ENCODE results near the gene CEACAM21.
A peak's percentile ranks its signal among the peaks of the same experiment; 100 is the strongest.
"Not testable (repeated sequence)": the region's sequence is repeated elsewhere in the genome, so short reads cannot be mapped to it uniquely, and the experiment has no call there.

The CEACAM21 gene

DNA sequence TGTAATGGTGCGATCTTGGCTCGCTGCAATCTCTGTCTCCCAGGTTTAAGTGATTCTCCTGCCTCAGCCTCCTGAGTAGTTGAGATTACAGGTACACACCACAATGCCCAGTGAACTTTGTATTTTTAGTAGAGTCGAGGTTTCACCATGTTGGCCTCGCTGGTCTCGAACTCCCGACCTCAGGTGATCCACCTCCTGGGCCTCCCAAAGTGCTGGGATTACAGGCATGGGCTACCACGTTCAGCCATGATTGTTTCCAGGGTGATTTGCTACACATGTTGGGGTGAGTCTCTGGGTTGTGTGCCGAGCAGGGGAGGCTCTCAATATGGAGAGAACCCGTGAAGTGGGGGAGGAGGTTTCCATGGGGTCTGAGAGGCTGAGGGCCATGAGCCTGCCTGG is 24.8 kb upstream of the CEACAM21 start:
- DNase-seq: no peak

DNA sequence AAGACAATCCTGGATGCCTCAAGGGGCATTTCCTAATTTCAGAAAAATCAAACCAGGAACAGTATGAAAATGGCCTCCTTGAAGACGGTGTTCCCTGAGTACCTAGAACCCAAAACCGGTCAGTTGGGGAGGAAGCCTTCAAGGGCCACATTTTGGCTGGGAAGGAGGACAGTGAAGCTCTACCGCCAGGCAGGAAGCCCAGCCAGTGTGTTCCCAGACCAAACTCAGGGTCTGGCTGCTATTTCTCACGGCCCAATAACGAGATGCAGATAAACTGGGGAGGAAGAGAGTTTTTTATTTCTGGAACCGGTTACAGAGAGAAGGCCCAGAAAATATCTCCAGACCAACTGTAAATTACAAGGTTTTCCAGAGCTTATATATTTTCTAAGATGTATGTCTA is 24.3 kb upstream of the CEACAM21 start:
- DNase-seq: no peak

DNA sequence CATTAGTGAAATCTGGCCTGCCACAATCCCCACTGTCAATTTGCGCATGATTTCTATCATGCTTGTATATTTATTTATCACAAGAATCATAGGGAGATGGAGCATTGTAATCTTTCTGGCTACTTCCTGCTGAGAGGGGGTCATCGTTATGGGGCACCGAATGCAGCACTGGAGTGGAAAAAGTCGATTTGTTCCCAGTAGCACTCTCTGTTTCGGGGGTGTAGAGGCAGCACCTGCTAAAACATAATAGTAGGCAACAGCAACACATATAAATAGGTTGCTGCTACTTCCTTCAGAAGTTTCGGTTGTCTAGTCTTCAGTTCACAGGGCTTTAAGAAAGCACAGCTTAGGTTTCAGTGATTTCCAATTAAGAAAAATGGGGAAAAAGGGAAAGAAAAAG is 23.4 kb upstream of the CEACAM21 start:
- DNase-seq: no peak

DNA sequence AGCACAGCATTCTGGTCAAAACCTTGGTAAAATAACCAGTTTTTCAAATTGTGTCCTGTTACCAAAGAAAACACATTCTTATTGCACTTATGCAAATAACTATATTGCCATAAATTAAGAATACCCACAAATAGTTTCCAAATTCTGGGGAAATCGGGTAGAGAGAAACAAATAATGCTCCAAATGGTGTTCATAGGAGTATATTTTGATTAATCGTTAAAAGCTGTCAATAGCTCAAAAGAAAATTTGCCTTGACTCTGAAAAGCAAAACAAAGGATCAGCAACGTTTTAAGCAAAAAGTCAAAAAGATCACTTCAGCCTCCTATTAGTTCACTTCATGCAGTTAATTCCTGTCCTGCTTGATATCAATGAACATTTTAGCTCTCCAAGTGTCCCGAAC is 22.2 kb upstream of the CEACAM21 start:
- no peak for DNase-seq

DNA sequence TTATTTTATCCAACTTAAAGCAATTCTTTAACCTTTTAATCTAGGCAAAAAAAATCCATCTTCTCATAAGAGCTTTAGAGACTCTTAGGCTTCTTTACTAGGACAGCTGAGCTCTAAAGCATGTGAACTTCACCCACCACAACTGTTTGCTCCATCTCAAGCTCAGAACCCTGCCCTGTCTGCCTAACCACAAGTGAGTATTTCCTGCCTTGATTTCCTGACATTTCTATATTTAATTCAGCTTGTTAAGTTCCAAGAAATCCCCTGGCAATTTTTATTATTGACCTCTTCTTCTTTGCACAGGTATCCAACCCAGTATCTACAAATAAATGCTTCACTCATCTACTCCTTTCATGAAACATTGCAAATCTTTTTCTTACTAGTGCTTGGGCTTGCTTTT is 21.1 kb upstream of the CEACAM21 start:
- no peak for DNase-seq

DNA sequence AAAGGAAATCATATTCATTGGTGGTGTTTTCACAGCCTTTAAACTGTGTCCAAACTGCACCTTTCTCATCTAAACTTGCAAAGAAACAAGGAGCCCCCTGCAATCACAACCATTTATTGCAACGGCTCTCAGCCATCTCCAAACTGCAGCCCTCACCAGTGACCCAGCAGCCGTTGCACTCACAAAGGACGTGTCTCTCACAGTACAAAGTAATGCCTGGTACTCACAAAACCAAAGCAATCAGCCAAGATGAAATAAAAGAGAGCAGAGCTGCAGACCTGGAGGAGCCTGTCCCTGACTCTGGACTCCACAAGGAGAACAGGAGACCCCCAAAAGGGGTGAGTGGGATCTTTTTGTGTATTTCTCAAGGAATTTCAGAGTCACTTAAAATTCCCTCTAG is 20.2 kb upstream of the CEACAM21 start:
- DNase-seq: no peak

DNA sequence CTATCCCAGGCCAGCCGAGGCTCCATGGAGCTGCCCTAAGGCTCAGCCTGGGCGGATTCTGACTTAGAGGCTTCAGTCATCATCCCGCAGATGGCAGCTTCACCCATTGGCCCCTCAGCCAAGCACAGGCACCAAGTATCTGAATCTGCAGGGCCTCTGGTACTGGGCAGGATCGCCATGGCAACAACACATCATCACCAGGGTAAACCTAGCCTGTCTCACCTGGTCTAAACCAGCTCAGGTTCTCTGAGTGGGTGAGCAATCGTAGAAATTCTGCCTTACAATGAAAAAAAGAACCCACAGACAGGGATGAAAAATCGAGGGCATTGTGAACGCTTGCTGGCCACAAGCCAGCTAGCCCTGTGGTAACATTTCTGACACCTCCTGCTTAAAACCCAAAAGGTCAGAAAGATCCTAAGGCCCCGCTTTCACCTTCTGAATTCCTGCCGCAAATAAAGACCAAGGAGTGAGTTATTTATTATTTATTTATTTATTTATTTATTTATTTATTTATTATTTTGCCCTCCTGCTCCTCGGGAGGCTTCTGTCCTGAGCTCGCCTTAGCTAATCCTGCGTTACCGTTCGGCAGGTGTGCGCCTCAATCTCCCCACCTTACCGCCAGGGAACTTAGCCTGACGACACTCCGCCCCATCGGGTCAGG is 12.0 kb upstream of the CEACAM21 start:
- no peak for DNase-seq

DNA sequence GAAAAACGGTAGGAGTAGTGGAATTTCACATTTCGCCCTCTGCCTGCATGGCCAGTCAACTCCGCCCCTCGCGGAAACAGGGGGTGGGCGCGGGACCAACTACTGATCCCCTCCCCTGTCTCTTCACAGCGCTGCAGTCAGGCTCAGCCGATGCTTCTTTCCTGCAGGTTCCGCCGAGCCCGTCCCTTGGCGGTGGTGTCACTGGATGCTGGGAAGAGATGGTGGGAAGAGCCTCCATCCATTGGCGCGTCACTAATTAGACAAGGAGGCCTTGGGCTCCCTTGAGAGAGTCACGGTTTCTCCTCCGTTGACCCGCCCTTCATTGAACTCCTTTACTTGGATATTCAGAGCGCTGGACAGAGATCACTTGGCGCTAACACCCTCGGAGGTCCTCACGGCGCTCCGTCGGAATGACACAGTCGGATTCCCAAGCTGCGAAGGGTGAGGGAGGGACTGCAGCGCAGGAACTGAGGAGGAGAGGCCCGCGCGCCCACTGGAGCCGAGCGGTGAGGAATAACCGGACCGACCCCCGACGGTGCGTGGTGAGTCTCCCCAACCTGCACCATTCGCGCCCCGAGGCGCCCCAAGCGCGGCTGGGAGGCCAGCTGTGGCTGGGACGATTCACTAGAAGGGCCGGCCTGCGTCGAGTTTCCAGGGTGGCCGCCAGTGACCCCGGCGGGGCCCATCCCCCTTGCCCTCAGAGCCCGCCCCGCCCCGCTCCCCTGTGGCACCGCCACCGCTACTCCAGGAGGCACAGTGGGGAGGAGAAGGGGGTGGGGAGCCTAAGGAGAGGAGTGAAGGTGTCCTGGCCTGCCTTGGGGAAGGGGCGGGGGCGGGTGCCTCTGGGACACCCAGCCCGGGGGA is 11.2 kb upstream of the CEACAM21 start:
- DNase-seq: no peak

DNA sequence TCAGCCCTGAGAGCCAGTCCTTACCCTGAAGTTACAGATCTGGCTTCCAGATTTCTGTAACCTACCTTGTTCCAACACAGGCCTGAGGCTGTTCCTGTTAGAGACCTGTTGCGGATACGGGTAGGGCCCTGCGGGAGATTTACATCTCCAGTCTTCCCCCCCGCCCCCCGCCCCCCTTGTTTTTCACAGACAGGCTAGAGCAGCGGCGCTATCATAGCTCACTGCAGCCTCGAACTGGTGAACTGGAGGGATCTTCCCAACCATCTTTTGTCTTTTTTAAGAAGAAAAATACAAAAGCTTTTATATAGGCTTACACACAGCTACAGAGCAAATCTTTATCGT is 10.6 kb upstream of the CEACAM21 start:
- no peak for DNase-seq

DNA sequence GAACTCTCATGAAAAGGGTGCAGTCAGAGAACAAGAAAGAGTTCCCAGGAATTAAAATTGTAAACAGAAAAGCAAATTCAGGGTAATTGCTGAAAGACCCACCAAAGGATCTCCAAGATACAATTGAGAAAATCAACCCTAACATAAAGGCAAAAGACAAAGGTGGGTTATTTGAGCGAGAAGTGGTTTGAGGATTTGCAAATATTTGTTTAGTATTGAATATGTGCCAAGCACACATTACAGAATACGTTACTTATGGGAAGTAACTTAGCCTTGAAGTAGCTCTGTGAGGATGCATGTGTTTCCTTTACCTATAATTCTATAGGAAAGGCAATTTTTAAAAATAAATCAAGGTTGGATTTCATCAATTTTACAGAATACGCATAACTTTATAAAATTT is 10.0 kb upstream of the CEACAM21 start:
- no peak for DNase-seq

DNA sequence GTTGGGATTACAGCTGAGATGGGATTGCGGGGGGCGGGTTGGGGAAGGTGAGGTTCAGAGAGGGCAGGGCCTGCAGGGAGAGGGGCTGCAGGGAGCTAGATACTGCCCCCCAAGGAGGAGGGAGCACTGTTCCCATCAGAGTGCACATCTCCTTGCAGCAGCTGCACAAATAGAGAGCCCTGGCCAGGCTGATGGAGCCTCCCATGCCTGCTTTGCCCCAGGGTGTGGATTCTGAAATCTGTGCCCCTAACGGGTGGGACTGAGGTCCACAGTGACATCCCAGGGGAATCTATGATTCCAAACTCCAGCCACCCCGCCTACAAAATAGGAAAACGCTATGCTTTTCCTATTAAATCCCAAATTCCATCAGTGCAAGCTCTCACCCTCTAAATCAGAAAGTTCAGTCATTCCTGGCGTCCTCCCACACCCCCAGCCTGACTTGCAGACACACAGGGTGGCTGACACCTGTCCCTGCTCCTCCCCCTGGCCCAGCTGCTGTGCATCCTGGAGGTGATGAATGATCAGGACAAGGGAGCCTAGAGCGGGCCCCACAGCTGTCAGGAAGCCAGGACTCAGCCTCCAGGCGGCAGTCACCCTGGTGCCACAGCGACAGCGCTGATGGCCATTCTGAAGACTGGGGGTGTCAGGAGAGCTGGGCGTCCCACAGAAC is 6.3 kb upstream of the CEACAM21 start:
- peak; percentile 63 for DNase-seq

DNA sequence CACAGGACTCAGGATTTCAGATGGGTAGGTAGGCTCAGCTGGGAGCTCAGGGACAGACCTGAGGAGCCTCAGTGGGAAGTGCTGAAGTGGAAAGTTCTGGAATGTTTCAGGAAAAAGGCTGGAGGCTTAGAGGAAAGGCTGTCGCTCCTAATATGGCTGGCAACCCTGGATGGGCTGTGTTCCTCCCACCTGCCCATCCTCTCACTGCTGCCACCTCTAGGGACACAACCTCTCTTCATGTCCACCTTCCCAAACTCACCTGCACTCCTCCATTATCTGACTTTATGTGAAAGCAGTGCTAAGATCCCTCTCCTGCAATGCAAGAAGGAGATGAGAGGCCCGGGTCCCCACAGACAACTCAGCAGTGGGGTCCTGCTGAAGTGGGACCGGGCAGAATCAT is 5.8 kb upstream of the CEACAM21 start:
- no peak for DNase-seq

DNA sequence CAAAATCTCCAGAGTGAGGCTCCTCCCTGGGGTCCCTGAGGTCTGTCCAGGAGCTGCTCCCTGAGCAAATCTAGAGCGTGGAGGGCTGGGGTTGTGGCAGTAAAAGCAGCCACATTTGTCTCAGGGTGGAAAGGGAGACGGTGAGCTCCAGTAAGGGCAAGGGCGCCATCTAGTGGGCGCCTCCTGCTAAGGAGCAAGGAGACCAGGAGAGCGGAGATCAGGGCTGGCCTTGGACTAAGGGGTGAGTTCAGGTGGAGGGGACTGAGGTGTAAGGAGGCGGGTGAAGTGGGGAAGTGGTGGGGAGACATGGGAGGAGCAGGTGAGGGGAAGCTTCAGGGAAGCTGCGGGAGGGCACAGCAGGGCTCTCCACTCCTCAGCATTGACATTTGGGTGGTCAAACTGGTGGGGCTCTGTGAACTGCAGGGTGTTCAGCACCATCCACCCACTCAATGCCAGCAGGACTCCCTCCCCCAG is 5.3 kb upstream of the CEACAM21 start:
- peak; percentile 18 for DNase-seq

DNA sequence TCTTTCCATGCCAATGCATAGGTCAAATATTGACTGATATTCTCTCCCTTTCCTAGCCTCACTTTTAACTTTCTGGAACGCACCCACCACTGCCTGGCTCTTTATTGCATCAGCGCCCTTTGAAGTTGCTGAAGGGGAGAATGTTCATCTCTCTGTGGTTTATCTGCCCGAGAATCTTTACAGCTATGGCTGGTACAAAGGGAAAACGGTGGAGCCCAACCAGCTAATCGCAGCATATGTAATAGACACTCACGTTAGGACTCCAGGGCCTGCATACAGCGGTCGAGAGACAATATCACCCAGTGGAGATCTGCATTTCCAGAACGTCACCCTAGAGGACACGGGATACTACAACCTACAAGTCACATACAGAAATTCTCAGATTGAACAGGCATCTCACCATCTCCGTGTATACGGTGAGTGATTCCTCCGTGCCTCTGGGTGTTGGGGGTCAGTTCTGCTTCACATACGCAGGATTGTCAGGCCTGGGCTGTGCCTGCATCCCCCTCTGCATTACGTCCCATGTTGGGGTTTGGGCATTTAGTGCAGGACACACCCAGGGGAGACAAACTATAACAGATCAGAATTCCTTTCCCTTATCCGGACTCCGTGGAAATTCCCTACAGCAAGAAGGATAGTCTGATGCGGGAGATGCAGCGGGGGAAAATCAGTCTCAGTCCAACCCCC is 1.3 kb downstream of the CEACAM21 start:
- no peak for DNase-seq

DNA sequence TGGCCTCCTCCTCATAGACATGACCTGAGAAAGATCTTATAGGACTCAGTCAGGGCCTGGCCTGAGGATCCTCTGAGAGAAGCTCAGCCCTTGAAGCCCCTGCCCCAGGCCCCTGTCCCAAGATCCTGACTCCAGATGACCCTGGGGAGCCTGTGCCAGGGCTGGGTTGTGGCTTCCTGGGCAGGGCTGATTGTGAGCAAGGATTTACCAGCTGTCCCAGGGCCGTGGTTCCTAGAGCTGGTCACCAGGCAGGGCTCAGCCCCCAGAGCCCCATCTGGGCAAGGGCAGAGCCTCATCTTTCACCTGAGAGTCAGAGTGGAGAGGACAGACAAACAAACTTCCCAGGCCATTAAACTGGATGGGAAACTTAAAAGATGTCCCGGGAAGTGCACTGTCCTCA is 1.9 kb downstream of the CEACAM21 start:
- DNase-seq: no peak

DNA sequence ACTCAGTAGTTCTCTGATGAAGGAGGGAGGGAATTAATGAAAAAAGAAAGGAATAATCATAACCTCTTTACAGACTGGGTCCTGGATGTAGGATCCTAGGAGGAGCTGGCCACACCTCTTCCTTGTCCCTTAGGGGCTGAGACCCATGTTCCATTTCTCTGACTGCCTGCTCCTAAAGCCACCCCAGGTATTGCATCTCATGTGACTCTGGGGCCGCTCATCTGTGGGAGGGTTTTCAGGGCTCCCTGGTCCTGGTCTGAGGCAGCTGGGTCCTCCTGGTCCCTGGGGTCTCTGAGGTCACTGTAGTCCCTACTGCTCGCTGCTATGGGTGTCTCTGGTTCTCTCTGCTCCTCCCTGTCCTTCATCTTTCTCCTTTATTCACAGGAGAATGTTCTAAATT is 2.9 kb downstream of the CEACAM21 start:
- DNase-seq: no peak

DNA sequence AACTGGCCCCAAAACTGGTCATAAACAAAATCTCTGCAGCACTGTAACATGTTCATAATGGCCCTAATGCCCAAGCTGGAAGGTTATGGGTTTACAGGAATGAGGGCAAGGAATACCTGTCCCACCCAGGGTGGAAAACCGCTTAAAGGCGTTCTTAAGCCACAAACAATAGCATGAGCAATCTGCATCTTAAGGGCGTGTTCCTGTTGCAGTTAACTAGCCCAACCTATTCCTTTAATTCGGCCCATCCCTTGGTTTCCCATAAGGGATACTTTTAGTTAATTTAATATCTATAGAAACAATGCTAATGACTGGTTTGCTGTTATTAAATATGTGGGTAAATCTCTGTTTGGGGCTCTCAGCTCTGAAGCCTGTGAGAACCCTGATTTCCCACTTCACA is 5.1 kb downstream of the CEACAM21 start:
- DNase-seq: not testable (repeated sequence)

DNA sequence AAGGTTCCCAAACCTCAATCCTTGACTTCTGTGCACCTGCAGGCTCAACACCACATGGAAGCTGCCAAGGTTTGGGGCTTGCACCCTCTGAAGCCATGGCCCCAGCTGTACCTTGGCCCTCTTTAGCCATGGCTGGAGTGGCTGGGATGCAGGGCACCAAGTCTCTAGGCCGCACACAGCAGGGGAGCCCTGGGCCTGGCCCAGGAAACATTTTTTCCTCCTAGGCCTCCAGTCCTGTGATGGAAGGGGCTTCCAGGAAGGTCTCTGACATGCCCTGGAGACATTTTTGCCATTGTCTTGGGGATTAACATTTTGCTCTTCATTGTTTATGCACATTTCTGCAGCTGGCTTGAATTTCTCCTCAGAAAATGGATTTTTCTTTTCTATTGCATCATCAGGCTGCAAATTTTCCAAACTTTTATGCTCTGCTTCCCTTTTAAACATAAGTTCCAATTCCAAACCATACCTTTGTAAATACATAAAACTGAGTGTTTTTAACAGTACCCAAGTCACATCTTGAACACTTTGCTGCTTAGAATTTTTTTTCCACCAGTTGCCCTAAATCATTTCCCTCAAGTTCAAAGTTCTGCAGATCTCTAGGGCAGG is 6.7 kb downstream of the CEACAM21 start:
- DNase-seq: not testable (repeated sequence)

DNA sequence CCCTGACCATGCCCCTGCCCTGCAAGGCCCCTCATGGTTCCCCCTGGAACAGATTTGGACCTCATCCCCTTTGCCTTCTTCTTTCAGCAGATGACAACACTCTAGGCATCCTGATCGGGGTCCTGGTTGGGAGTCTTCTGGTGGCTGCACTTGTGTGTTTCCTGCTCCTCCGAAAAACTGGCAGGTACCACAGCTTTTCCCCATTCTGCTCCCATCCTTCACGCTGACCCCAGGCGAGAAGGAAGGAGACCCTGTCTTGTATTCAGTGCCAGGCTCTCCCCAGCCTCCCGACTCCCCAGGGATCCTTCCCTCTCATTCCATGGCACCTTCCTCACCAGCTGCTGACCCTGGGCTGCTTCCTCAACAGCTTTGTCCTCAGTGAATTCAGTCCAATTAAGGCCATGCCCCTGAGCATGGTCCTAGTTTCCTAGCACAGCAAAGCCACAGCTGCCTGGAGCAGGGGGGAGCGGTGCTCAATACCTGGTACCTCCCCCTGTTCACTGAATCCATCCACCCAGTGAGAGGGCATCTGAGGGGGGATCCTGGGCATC is 8.4 kb downstream of the CEACAM21 start:
- no peak for DNase-seq

DNA sequence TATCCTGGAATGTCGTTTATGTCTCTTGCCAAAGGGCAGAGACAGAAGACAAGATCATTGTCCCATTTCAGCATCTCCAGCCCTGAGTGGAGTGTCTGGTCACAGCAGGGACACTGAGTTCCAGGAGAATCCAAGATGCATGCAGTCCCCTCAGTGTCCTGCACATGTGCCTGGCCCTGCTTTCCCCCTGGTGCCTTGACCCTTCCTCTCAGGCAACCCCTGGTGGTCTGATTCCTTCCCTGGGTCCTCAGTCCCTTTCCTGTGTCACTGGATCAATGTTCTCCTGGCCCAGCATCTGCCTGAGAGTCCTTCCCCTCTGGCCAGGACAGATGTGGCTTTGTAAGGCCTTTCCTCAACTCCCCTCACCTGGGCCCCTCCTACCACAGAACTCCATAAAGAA is 9.0 kb downstream of the CEACAM21 start:
- no peak for DNase-seq

DNA sequence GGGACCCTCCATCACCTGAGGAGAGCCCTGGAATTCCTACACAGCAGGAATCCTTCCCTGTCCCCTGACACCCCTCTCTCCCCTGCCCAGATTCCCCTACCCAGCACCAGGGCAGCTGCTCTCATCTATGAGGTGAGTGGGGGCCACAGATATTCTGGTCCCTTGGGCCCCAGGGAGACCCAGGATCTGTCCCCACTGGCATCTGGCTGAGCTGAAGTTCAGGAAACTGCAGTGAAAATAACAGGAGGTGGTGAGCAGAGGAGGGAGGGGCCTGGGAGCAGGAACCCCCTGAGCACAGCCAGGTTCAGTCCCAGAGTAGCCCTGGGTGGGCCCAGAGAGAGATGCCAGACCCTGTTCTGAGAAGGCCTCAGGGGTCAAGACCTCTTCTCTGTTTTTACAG is 10.1 kb downstream of the CEACAM21 start:
- DNase-seq: no peak

DNA sequence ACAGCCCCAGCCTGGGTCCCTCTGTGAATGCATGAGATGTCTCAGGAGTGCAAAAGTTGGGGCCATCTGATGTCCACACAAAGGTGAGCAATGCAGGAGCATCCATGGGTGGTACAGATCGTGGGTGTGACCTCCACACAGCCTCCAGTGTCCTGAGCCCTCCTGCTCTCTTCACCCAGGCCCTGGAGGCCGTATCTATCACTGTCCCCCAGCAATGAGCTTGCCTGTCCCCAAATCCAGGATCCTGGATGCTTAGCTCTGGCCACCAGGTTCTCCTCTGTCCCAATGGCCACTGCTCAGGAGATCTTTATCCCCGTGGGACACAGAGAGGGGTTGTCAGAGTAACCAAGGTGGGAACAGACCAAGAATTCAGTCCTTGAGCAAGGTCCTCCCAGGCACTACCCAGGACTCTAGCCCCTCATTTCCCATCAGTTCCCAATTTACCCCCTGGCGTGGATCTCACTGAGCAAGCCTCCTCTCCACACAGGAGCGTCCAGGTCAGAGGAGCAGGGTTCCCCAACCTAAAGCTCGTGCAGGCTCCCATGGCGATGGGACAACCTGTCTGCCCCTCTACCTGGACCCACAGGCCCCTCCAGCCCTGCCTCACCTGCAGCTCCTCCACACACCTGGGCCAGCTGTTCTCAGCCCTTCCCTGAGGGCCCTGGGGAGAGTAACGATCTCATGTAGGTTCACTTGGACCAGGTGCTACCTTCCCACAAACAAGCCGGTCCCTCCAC is 11.3 kb downstream of the CEACAM21 start:
- DNase-seq: no peak

Measured in SHP77 treated with DMSO at 0.1 percent for 48 hours (cell line).